VCaP (cell line): ENCODE data around the gene GKN1.

Experiments
- H3K27ac ChIP-seq: fragments of 450-650 bp; 2 replicates; pipeline ENCODE4 v1.5.1; 2017
- CTCF ChIP-seq: fragments of 450-650 bp; conservative IDR thresholded peaks from 2 replicates; pipeline ENCODE4 v1.5.1; 2017; ENCODE audit warnings: mild to moderate bottlenecking, moderate library complexity

Gene GKN1, protein sequence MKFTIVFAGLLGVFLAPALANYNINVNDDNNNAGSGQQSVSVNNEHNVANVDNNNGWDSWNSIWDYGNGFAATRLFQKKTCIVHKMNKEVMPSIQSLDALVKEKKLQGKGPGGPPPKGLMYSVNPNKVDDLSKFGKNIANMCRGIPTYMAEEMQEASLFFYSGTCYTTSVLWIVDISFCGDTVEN

DNA sequence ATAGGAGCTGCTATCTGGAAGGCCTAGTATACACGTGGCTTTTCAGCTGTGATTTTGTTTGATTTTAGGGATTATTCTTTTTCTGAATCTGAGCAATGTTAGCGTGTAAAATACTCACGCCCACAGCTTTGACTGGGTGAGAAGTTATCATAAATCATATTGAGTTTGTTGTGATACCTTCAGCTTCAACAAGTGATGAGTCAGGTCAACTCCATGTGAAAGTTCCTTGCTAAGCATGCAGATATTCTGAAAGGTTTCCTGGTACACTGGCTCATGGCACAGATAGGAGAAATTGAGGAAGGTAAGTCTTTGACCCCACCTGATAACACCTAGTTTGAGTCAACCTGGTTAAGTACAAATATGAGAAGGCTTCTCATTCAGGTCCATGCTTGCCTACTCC, at the start of gene GKN1:
Gene GKN1 (plus strand): TSS at position 386 of the 400 bp plus-strand sequence. CDS start 42 bp downstream, outside the sequence.
- no peak for TF ChIP-seq CTCF
- H3K27ac ChIP-seq, result no peak within 1 kb of the TSS

DNA sequence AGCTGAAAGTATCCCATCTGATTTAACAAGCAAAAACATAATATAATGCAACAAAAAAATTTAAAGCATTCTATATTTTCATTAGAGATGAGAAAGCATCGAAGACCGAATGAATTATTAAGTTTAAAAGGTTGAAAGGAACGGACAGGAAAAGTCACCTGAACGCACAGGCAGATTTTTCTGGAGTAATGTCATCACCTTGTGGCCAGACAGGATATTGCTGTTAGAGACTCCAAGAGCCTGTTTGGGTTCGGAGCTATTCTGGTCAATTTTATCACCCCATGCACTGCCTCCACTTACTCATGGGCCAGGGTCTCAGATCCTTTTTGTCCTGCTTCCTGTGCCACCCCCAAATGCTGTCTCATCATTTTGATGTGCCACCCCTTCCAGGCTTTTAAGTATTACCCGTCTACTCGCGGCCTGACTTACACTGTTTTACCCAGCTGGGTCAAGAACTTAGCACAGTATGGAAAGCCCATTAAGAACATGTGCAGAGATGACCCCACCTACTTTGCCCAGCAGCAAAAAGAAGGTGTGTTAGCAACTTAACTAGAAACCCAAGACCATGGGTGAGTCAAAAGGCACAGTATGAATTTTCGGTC, 49.0 kb upstream of the GKN1 start:
- peak; percentile 99 for TF ChIP-seq CTCF
- H3K27ac ChIP-seq, result no peak overlapping the region

DNA sequence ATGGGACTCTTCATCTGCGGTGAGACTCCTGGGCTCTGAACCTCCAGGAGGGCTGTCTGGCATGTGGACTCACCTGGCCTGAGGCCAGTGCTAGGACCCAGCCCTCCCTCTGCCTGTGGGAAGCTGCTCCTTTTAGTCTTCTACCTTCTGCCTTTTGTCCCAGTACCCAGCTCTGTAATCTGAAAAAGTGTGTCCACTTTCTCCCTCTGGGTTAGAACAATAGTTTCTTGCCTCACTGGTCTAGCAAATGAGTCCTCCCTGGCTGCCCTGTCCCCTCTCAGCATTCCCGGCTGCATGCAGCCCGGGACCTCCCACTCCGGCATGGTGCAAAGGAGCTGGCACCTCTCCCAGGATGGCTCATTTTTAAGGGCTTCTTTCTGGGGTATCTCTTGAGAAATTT, 47.6 kb upstream of the GKN1 start:
- H3K27ac ChIP-seq, result no peak overlapping the region
- no peak for TF ChIP-seq CTCF

DNA sequence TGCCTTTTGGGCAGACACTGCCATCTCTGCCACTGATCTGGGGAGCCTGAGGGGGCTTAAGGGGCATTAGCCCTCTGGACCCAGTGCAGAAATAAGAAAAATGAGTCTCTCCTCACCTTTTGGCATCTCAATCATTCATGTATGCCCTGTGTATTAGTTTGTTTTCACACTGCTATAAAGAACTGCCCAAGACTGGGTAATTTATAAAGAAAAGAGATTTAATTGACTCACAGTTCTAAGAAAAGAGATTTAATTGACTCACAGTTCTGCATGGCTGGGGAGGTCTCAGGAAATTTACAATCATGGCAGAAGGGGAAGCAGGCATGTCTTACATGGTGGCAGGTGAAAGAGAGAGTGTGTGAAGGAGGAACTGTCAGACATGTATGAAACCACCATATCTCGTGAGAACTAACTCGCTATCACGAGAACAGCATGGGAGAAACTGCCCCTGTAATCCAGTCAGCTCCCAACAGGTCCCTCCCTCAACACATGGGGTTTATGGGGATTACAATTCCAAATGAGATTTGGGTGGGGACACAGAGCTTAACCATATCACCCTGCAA, 43.2 kb upstream of the GKN1 start:
- no peak overlapping the region for H3K27ac ChIP-seq
- no peak for TF ChIP-seq CTCF

- no peak overlapping the region for H3K27ac ChIP-seq
- TF ChIP-seq CTCF, result no peak
Observed at GRCh38 chr2:68931799-68932198, 42.6 kb upstream of the GKN1 start.

GRCh38 chr2:68932402-68932801, 42.0 kb upstream of the GKN1 start:
- TF ChIP-seq CTCF, result no peak
- no peak overlapping the region for H3K27ac ChIP-seq

GRCh38 chr2:68934021-68934420, 40.4 kb upstream of the GKN1 start:
- no peak overlapping the region for H3K27ac ChIP-seq
- no peak for TF ChIP-seq CTCF
